Gastrocnemius medialis (tissue), 4 donors: ENCODE data around the gene ALDH3A2. TPM values are rescaled to one million over a fixed set of nuclear protein-coding genes. Genes with fewer than 3 reads are reported as not detected.
A peak's percentile ranks its signal among the peaks of the same experiment; 100 is the strongest.

ENCODE experiments used
- ATAC-seq, 2 donors: fragments of 150-250 bp; one replicate each; pipeline ENCODE4 v1.9.1; 2016
- DNase-seq, 2 donors: peaks; one replicate each; pipeline ENCODE4 v3.0.0-alpha.2; 2019
- H3K27ac ChIP-seq, 4 donors: fragments of 200-600 bp; sonication (generic); 1 replicate in 1 of 4; 2 replicates in 3 of 4; pipeline ENCODE4 v1.5.1; 2016 to 2018; ENCODE audit warnings: mild to moderate bottlenecking in 2 of 4, moderate library complexity in 1 of 4
- H3K27me3 ChIP-seq, 3 donors: fragments of 200-600 bp; sonication (generic) in 2 of 3; 1 replicate in 1 of 3; 2 replicates in 2 of 3; pipeline versions ENCODE4 v1.5.1 to v1.6.0; 2016 to 2019; ENCODE audit warnings: mild to moderate bottlenecking in 1 of 3, moderate library complexity in 1 of 3
- H3K36me3 ChIP-seq, 2 donors: fragments of 200-600 bp; sonication (generic) in 1 of 2; one replicate each; pipeline ENCODE4 v1.5.1; 2017 to 2018
- H3K4me1 ChIP-seq, 2 donors: fragments of 200-600 bp; sonication (generic) in 1 of 2; one replicate each; pipeline ENCODE4 v1.5.1; 2016 to 2017; ENCODE audit warnings: mild to moderate bottlenecking in 2 of 2
- H3K4me3 ChIP-seq, 4 donors: fragments of 200-600 bp; sonication (generic) in 3 of 4; 1 replicate in 1 of 4; 2 replicates in 3 of 4; pipeline ENCODE4 v1.5.1; 2016 to 2019; ENCODE audit warnings: mild to moderate bottlenecking in 2 of 4
- H3K9me3 ChIP-seq, 3 donors: fragments of 200-600 bp; sonication (generic) in 2 of 3; 1 replicate in 1 of 3; 2 replicates in 2 of 3; pipeline ENCODE4 v1.5.1; 2016 to 2019
- CTCF ChIP-seq, 5 experiments: fragments of 450-650 bp in 3 of 5; fragments of 200-600 bp in 2 of 5; sonication (generic) in 2 of 5; IDR thresholded peaks in 4 of 5; conservative IDR thresholded peaks in 1 of 5; 1 replicate in 4 of 5; 2 replicates in 1 of 5; pipeline ENCODE4 v1.5.1; 2016 to 2019; ENCODE audit warnings: antibody characterized with exemption in 5 of 5, mild to moderate bottlenecking in 3 of 5, moderate library complexity in 3 of 5
- POLR2A ChIP-seq, 2 donors: fragments of 450-650 bp; IDR thresholded peaks; one replicate each; pipeline ENCODE4 v1.6.1; 2017; ENCODE audit warnings: antibody characterized with exemption in 2 of 2, mild to moderate bottlenecking in 2 of 2, moderate library complexity in 2 of 2
- in situ Hi-C, 4 donors: fragments of 200-750 bp; cut with MboI; loops; one replicate each; pipeline versions ENCODE4 v1.15.0 to v1.8.0; 2017; ENCODE audit warnings: low sequenced_read_pairs in 4 of 4
- intact Hi-C: fragments of 100-400 bp; cut with DNase I; formaldehyde crosslinking; loops from one replicate; pipeline ENCODE4 v1.15.1; 2023; ENCODE audit warnings: low total_unique reads
- total RNA-seq, 4 donors: library from RNA; depleted of rRNA; stranded (reverse); fragments of >200 nt; gene quantifications; one replicate each; pipeline versions ENCODE4 v1.1.0 to v1.2.3, GENCODE V29; 2016

ALDH3A2 gene
- 100 to 1,000 TPM in 2 of 4 donors, 10 to 100 TPM in 2; 87.6 to 117 (median 98.2) TPM for total RNA-seq

GRCh38 chr17:19648475-19649273 is at the start of gene ALDH3A2:
Gene ALDH3A2 (plus strand): TSS chr17:19648751. CDS start chr17:19648972, 221 bp downstream.
- peak within 1 kb of the TSS; percentile 92 to 97 (median 96) for H3K27ac ChIP-seq
- H3K4me1 ChIP-seq, result peaks cover 50 to 52% of the 10 kb centered on the region in 2 donors
- peaks cover 0 to 14% of the 10 kb centered on the region in 2 donors for H3K36me3 ChIP-seq
- no peaks in the 10 kb centered on the region for H3K27me3 ChIP-seq
- intact Hi-C loops (loop anchor here (1.0 to 5.0 kb wide), 6 partner anchors 80 to 286 kb away; partner anchors contain the start of genes B9D1 and MAPK7), in situ Hi-C loops (loop anchor here (5.0 to 25.0 kb wide), 5 partner anchors 114 to 286 kb away; partner anchors contain the start of gene B9D1 (in 1 of the 4))
- no peaks in the 10 kb centered on the region for H3K9me3 ChIP-seq
- ATAC-seq, result peak; percentile 88 to 91
- peak within 1 kb of the TSS; percentile 75 to 93 (median 84) for H3K4me3 ChIP-seq
- peak in 4 of 5 experiments; percentile 10 to 43 (median 34) for TF ChIP-seq CTCF (IDR thresholded peaks at IDR 0.05 in 4 of 5, conservative IDR thresholded peaks at IDR 0.05 in 1 of 5)
- TF ChIP-seq POLR2A (IDR thresholded peaks at IDR 0.05), result peak; percentile 91 to 93
- DNase-seq, result peak; percentile 92 to 96

- no peak for TF ChIP-seq CTCF (IDR thresholded peaks at IDR 0.05 in 4 of 5, conservative IDR thresholded peaks at IDR 0.05 in 1 of 5)
- no peak for TF ChIP-seq POLR2A (IDR thresholded peaks at IDR 0.05)
- Histone ChIP-seq H3K27me3 (no peaks in the 10 kb centered on the region), H3K9me3 (no peaks in the 10 kb centered on the region), H3K36me3 (no peaks in the 10 kb centered on the region), H3K27ac (no peak overlapping the region), H3K4me3 (no peak overlapping the region), H3K4me1 (no peaks in the 10 kb centered on the region)
- in situ Hi-C loops, result no loop called here
- ATAC-seq, result no peak
- intact Hi-C loops, result no loop called here
- DNase-seq, result no peak
Observed at GRCh38 chr17:19610311-19610710, 38.2 kb upstream of the ALDH3A2 start.

- TF ChIP-seq CTCF (IDR thresholded peaks at IDR 0.05 in 4 of 5, conservative IDR thresholded peaks at IDR 0.05 in 1 of 5), result no peak
- no peak for TF ChIP-seq POLR2A (IDR thresholded peaks at IDR 0.05)
- in situ Hi-C loops, result no loop called here
- no peak for ATAC-seq
- H3K4me3 ChIP-seq, result no peak overlapping the region
- intact Hi-C loops, result no loop called here
- H3K36me3 ChIP-seq, result no peaks in the 10 kb centered on the region
- H3K27ac ChIP-seq, result no peak overlapping the region
- no peaks in the 10 kb centered on the region for H3K4me1 ChIP-seq
- H3K27me3 ChIP-seq, result no peaks in the 10 kb centered on the region
- no peaks in the 10 kb centered on the region for H3K9me3 ChIP-seq
- no peak for DNase-seq
Observed at GRCh38 chr17:19610879-19611278, 37.7 kb upstream of the ALDH3A2 start.

- in situ Hi-C loops (no loop called here), intact Hi-C loops (no loop called here)
- no peak overlapping the region for H3K4me3 ChIP-seq
- TF ChIP-seq CTCF (IDR thresholded peaks at IDR 0.05 in 4 of 5, conservative IDR thresholded peaks at IDR 0.05 in 1 of 5) (no peak), POLR2A (IDR thresholded peaks at IDR 0.05) (no peak)
- peaks cover 0 to 5% (median 3%) of the 10 kb centered on the region in 3 donors for H3K9me3 ChIP-seq
- H3K36me3 ChIP-seq, result no peaks in the 10 kb centered on the region
- no peak overlapping the region for H3K27ac ChIP-seq
- no peaks in the 10 kb centered on the region for H3K27me3 ChIP-seq
- DNase-seq (no peak), ATAC-seq (no peak)
- no peaks in the 10 kb centered on the region for H3K4me1 ChIP-seq
Observed at GRCh38 chr17:19613979-19614378, 34.6 kb upstream of the ALDH3A2 start.
